Prostate gland (tissue), 2 donors: ENCODE data around the gene GLI2. TPM values are rescaled to one million over a fixed set of nuclear protein-coding genes. Genes with fewer than 3 reads are reported as not detected.

ENCODE experiments used
- DNase-seq: peaks from one replicate; pipeline ENCODE4 v3.0.0-alpha.2; 2019; ENCODE audit warnings: low spot score
- H3K27ac ChIP-seq, 2 donors: fragments of 200-600 bp; sonication (generic); 2 replicates each; pipeline ENCODE4 v1.5.1; 2017 to 2019
- H3K27me3 ChIP-seq: fragments of 200-600 bp; sonication (generic); replicated peaks from 2 replicates; pipeline ENCODE4 v1.5.1; 2019; ENCODE audit not compliant: insufficient read depth
- H3K36me3 ChIP-seq, 2 donors: fragments of 200-600 bp; sonication (generic); 1 replicate in 1 of 2; 2 replicates in 1 of 2; pipeline versions ENCODE4 v1.5.1 to v1.8.1; 2017 to 2019
- H3K4me1 ChIP-seq: fragments of 200-600 bp; sonication (generic); replicated peaks from 2 replicates; pipeline ENCODE4 v1.5.1; 2019
- H3K4me3 ChIP-seq, 2 donors: fragments of 200-600 bp; sonication (generic); 2 replicates each; pipeline ENCODE4 v1.5.1; 2017 to 2019
- H3K9me3 ChIP-seq: fragments of 200-600 bp; sonication (generic); 2 replicates; pipeline ENCODE4 v1.5.1; 2017
- POLR2A ChIP-seq: fragments of 450-650 bp; IDR thresholded peaks from one replicate; pipeline ENCODE4 v1.6.1; 2016; ENCODE audit warnings: antibody characterized with exemption, mild to moderate bottlenecking
- POLR2AphosphoS5 ChIP-seq: sonication (generic); formaldehyde crosslinking; IDR thresholded peaks from one replicate; pipeline ENCODE4 v1.6.1; 2017; ENCODE audit warnings: antibody characterized with exemption
- WGBS: methylation state at CpG from one replicate; pipeline ENCODE4 v1.1.5; 2018; 5-methylcytosine and 5-hydroxymethylcytosine counted together
- intact Hi-C: fragments of 100-400 bp; cut with DNase I; formaldehyde crosslinking; loops from one replicate; pipeline ENCODE4 v1.14.2; 2022
- total RNA-seq, 2 donors: library from RNA; depleted of rRNA; stranded (reverse); fragments of >200 nt; gene quantifications; one replicate each; pipeline ENCODE4 v1.1.0, GENCODE V29; 2016
- TF ChIP-seq, protein P1 (sequence below), 4 experiments: fragments of 200-600 bp in 2 of 4; fragments of 450-650 bp in 2 of 4; sonication (generic) in 2 of 4; IDR thresholded peaks; 1 replicate in 3 of 4; 2 replicates in 1 of 4; pipeline ENCODE4 v1.5.1; 2016 to 2019; ENCODE audit warnings: antibody characterized with exemption in 4 of 4, mild to moderate bottlenecking in 2 of 4, moderate library complexity in 2 of 4

GLI2 gene
- total RNA-seq, 2 donors from 2014 or later, result 3.8 to 16.4 TPM

DNA sequence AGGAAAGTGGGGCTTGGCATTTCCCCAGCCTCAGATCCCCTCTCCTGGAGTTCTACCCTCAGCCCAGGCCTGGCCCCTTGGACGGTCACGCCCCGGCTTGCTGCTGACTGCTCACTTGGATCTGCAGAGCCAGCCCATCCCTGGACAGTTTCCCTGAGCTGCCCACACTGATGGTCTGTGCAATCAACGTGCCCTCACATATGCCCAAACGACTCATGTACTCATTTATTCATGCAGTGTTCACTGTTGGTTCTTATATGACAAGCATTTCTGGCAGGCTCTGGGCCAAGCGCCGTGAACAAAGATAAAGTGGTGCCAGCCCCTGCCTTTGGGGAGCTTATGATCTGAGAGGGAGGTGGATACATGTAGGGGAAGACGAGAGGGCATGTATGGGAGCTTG lies 20.3 kb upstream of the GLI2 start:
- H3K4me3 ChIP-seq, result no peak overlapping the region
- no peak for TF ChIP-seq POLR2AphosphoS5
- TF ChIP-seq, protein P1, sequence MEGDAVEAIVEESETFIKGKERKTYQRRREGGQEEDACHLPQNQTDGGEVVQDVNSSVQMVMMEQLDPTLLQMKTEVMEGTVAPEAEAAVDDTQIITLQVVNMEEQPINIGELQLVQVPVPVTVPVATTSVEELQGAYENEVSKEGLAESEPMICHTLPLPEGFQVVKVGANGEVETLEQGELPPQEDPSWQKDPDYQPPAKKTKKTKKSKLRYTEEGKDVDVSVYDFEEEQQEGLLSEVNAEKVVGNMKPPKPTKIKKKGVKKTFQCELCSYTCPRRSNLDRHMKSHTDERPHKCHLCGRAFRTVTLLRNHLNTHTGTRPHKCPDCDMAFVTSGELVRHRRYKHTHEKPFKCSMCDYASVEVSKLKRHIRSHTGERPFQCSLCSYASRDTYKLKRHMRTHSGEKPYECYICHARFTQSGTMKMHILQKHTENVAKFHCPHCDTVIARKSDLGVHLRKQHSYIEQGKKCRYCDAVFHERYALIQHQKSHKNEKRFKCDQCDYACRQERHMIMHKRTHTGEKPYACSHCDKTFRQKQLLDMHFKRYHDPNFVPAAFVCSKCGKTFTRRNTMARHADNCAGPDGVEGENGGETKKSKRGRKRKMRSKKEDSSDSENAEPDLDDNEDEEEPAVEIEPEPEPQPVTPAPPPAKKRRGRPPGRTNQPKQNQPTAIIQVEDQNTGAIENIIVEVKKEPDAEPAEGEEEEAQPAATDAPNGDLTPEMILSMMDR (IDR thresholded peaks at IDR 0.05), result no peak
- TF ChIP-seq POLR2A, result no peak
- DNase-seq, result no peak
- H3K9me3 ChIP-seq, result no peaks in the 10 kb centered on the region
- H3K27ac ChIP-seq, result no peak overlapping the region
- H3K4me1 ChIP-seq, result no peaks in the 10 kb centered on the region
- intact Hi-C loops, result no loop called here
- 49% methylated on average over 8 of the region's 8 CpGs for WGBS
- H3K36me3 ChIP-seq, result no peaks in the 10 kb centered on the region
- no peaks in the 10 kb centered on the region for H3K27me3 ChIP-seq

DNA sequence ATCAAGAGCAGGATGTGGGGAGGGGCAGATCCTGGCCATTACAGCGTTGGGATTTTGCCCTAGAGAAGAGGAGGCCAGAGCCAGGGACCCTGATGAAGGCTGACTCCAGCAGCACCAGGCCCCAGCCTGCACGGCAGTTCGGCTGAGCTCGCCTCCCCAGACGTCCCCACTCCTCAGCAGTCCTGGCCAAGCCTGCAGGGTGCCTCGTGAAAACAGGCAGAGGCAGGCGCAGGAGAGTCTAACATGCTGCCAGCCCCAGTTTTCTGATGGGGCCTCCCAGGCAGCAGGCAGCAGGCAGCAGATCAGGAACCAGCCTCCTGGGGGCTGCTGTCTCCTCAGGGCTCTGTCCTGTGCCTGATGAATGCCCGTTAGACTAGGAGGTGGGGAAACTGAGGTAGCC lies 19.7 kb upstream of the GLI2 start:
- peak; percentile 47 for DNase-seq
- intact Hi-C loops, result no loop called here
- H3K27me3 ChIP-seq, result no peaks in the 10 kb centered on the region
- no peaks in the 10 kb centered on the region for H3K9me3 ChIP-seq
- H3K27ac ChIP-seq, result no peak overlapping the region
- H3K4me3 ChIP-seq, result no peak overlapping the region
- WGBS, result 39% methylated on average over 8 of the region's 8 CpGs
- TF ChIP-seq, protein P1 (IDR thresholded peaks at IDR 0.05), result no peak
- no peak for TF ChIP-seq POLR2A
- no peak for TF ChIP-seq POLR2AphosphoS5
- H3K4me1 ChIP-seq, result no peaks in the 10 kb centered on the region
- H3K36me3 ChIP-seq, result no peaks in the 10 kb centered on the region

DNA sequence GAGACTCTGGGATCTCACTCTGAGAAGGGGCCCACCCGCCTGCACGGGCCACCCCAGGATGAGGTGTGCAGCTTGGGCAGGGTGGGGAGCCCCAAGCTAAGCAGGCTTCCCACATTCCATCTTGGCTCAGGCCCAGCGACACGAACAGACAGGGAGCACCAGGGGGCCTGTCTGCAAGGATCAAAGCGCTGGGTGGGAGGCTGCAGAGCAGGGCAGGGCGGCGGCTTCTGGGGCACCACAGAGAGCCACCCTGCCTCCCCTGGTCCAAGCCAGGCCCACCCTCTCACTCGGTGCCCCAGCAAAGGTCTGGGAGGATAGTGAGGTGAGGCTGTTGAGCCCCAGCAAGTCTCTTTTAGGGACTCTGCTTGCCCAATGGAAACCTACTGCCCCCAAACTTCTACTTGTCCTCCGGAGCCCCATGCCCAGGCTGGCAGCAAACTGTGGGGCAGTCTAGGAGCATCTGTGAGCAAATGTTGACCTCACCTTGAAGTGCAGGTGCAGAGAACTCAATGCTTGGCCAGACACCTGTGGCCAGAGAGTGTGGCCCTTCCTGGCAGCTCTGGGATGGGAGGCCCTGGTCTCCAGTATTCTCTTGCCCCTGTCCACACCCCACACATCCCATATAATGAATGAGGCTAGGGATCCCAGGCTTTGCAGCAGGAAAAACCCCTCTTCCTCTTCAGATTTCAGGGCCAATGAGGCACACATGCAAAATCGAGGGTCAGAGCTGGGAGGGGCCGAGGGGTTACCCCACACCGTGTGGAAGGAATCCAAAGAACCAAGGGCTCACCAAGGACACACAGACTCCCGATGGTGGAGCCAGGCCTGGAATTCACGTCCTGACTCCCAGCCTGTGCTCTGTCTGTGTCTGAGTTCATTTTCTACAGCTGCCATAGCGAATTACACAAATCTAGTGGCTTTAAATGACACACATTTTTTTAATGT lies 18.8 kb upstream of the GLI2 start:
- TF ChIP-seq, protein P1 (IDR thresholded peaks at IDR 0.05), result no peak
- no peak for TF ChIP-seq POLR2AphosphoS5
- no peak for TF ChIP-seq POLR2A
- Histone ChIP-seq H3K27ac (no peak overlapping the region), H3K4me3 (no peak overlapping the region), H3K9me3 (no peaks in the 10 kb centered on the region), H3K4me1 (no peaks in the 10 kb centered on the region), H3K36me3 (no peaks in the 10 kb centered on the region), H3K27me3 (no peaks in the 10 kb centered on the region)
- intact Hi-C loops, result no loop called here
- no peak for DNase-seq
- WGBS, result 70% methylated on average over 14 of the region's 15 CpGs

DNA sequence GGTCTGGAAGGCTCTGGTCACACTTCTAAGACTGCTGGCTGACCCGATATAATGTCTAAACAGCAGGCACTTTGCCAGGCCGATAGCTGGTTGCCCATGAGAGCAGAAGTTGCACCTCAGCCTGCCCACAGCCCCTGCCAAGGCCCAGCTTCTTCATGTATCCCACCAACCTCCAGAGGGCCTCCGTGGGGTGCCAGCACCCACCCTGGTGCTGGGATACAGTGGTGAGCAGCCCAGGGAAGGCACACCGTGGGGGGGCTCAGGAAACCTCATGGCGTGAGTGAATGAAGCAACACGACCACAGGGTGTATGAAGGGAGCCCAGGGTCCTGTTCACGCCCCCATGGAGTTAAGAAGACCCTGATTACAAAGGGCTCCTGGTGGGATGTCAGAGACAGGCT lies 16.2 kb upstream of the GLI2 start:
- no peaks in the 10 kb centered on the region for H3K9me3 ChIP-seq

More for the DNA sequence above, 16.2 kb upstream of the GLI2 start:
- Histone ChIP-seq H3K4me3 (no peak overlapping the region), H3K27ac (no peak overlapping the region), H3K27me3 (no peaks in the 10 kb centered on the region), H3K36me3 (no peaks in the 10 kb centered on the region), H3K4me1 (no peaks in the 10 kb centered on the region)
- DNase-seq, result no peak
- 91% methylated on average over 7 of the region's 7 CpGs for WGBS
- intact Hi-C loops, result no loop called here
- TF ChIP-seq POLR2A (no peak), POLR2AphosphoS5 (no peak)
- TF ChIP-seq, protein P1 (IDR thresholded peaks at IDR 0.05), result no peak
